ENCODE results near the gene RINL.
"Not testable (repeated sequence)": the region's sequence is repeated elsewhere in the genome, so short reads cannot be mapped to it uniquely, and the experiment has no call there.

The RINL gene

GRCh38 chr19:38831142-38831605, 46.9 kb downstream of the RINL start:
- DNase-seq (ENCODE audit: extremely low read depth, low read depth): peak; percentile 76
- no peak for TF ChIP-seq CTCF (IDR thresholded peaks at IDR 0.05; ENCODE audit: low read depth, low read length)

- DNase-seq (ENCODE audit: extremely low read depth, low read depth): no peak
Observed at GRCh38 chr19:38830039-38830733, 47.9 kb downstream of the RINL start.

GRCh38 chr19:38829203-38829602, 48.9 kb downstream of the RINL start:
- DNase-seq (ENCODE audit: extremely low read depth, low read depth): not testable (repeated sequence)

More at GRCh38 chr19:38830039-38830733, 47.9 kb downstream of the RINL start:
- TF ChIP-seq CTCF (IDR thresholded peaks at IDR 0.05; ENCODE audit: low read depth, low read length): no peak

GRCh38 chr19:38826856-38827551, 51.1 kb downstream of the RINL start:
- TF ChIP-seq CTCF (IDR thresholded peaks at IDR 0.05; ENCODE audit: low read depth, low read length): no peak
- DNase-seq (ENCODE audit: extremely low read depth, low read depth): no peak

- DNase-seq (ENCODE audit: extremely low read depth, low read depth): not testable (repeated sequence)
Observed at GRCh38 chr19:38825936-38826335, 52.1 kb downstream of the RINL start.

- not testable (repeated sequence) for DNase-seq (ENCODE audit: extremely low read depth, low read depth)
Observed at GRCh38 chr19:38821230-38821825, 56.7 kb downstream of the RINL start.

- DNase-seq (ENCODE audit: extremely low read depth, low read depth): no peak
- no peak for TF ChIP-seq CTCF (IDR thresholded peaks at IDR 0.05; ENCODE audit: low read depth, low read length)
Observed at GRCh38 chr19:38819231-38819920, 58.7 kb downstream of the RINL start.

All from AG09319 (cell line).